Measurements from ENCODE around the gene ZNF32. TPM values are rescaled to one million over a fixed set of nuclear protein-coding genes. Genes with fewer than 3 reads are reported as not detected.
A peak's percentile ranks its signal among the peaks of the same experiment; 100 is the strongest.

ZNF32 gene, protein sequence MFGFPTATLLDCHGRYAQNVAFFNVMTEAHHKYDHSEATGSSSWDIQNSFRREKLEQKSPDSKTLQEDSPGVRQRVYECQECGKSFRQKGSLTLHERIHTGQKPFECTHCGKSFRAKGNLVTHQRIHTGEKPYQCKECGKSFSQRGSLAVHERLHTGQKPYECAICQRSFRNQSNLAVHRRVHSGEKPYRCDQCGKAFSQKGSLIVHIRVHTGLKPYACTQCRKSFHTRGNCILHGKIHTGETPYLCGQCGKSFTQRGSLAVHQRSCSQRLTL
- 46.2 TPM for total RNA-seq

DNA sequence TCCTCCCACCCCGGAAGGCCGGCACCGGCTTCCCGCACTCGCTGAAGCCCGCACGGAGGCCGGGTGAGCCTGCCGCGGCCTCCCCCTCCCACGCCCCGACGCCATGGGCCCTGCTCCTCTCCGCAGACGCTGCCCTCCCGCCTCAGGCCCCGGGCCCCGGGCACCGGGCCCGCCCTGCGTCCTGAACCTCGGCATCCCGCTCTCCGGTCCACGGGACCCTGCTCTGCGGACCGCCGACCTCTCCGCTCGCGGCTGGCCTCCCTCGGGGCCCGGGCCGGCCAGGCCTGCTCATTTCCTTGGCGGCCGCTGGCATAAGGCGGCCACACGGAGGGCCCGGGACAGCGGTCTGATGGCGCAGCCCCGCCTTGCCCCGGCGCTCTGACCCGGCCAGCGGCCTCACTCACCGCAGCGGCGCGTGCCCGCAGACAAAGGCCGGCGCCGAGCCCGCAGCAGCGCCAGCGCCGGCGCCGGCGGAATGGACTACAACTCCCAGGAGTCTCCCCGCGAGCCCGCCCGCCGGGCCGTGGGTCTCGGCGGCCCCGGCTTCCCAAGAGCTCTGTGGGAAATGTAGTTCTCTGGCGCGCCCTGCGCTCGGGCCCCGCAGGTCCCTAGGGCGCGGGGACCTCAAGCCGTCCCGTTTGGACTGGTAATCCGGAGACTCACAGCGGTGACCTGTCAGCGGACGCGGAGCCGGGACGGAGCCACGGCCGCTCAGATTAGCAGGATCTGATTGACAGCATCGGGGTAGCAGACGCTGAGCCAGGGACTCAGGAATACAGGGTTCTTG, at the start of gene ZNF32:
Gene ZNF32 (minus strand): TSS at position 484 of the 787 bp plus-strand sequence. CDS start 2,748 bp downstream, outside the sequence.
- DNase-seq (ENCODE audit: low spot score), result peak; percentile 84

DNA sequence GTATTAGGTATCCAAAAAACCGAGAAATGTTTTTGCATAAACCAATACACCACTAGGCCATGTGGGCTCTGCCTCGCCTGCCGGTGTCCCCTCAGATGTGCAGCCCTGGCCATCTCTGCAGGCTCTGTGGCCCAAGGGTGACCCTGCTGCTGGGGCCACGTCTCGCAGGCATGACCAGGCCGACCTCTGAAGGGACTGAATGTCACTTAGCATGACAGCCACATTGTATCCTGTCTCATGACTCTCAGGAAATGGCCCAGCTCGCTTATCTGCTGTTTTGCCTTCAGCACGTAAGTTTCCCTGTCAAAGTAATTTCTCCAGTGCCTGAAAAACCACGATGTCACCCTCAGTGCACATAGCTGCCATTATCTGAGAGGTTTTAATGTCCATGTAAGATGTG, 49.5 kb upstream of the ZNF32 start:
- DNase-seq (ENCODE audit: low spot score), result peak; percentile 10

DNA sequence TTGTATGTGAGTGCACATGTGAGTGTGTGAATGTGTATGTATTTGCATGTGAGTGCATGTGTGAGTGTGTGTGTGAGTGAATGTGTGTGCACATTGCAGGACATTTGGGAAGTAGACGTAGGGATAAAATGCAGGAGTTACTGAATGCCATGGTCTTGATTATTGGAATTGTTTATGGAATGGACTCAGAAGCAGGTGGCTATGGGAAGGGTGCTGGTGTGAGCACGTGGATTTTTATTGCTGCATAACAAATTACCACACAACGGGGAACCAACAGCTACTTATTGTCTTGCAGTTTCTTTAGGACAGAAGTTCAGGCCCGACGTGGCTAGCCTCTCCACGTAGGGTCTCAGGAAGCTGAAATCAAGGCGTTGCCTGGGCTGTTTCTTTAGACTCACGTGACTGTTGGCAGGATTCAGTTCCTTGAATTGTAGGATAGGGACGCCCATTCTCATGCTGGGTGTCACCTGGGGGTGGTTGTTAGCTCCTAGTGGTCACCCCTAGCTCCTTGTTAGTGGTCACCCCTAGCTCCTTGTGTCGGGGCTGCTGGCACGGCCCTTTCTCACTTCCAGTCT, 48.3 kb upstream of the ZNF32 start:
- DNase-seq (ENCODE audit: low spot score), result no peak

DNA sequence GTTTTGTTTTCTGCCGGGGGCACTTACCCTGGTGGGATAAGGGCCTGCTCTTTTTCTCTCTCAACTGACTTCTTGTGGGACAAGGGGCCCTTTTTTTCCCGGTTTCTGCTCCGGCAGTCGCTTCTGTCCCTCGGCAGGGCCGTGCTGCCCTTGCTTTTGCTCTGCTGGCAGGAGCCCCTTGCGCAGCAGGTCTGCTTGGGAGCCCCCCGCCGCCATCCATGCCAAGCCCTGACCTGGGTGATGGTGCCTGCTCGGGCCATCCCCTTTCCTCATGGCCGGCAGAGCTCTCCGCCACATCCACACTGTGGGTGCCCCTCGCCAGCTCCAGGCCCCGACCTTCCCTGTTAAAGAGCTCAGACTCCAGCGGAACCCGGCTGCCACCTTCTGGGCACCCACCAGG, 47.0 kb upstream of the ZNF32 start:
- no peak for DNase-seq (ENCODE audit: low spot score)

DNA sequence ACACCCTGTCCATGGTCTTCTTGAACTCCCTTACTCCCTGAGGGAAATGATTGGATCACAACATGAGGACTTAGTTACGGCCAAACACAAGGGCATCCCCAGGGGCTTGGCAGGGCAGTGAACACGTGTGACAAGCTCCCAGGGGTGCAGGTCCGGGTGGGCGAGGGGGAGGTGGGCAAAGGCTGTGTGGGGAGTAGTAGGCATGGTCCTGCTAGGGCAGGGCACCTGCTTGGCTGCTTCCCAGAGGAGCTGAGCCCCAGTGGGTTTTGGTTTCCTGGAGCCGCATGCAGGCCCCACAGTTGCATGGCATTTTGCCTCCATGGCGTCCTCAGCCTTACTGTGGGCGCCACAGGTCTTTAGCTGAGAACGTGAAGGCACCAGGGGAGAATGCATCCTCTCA, 46.6 kb upstream of the ZNF32 start:
- no peak for DNase-seq (ENCODE audit: low spot score)

DNA sequence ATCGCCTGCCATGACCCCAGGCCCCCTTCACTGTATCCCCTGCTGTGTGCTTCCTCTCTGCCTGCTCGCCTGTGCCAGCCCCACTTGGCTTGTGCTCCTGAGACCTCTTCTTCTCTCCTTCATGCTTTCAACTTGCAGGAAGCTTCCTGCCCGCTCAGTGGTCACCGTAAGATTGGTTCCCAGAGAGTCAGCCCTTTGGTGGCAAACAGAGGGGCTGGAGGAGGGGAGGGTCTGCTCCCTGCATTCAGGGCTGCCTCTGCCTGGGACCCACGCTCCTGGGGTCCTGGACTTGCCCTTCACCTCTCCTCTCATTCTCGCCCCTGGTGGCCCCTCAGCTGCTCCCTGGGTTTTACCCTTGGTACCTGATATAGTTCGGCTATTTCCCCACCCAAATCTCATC, 45.8 kb upstream of the ZNF32 start:
- no peak for DNase-seq (ENCODE audit: low spot score)

DNA sequence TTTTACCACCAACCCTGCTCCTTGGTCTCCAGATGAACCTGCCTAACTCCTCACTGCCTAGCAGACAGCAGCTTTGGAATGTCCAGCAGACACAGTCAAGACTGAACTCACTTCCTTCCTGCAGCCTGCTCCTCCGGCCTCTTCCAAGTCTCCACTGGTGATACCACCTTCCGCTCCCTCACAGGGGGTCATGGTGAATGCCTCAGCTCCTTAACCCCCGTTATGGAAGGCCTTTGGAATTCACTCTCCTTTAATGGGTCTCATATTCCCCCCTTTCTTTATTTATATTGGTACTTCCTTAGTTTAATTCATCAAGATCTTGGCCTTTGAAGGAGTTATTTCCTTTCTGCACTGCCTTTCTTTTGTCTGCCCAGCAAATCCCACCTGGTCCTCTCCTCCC, 44.9 kb upstream of the ZNF32 start:
- DNase-seq (ENCODE audit: low spot score), result no peak

DNA sequence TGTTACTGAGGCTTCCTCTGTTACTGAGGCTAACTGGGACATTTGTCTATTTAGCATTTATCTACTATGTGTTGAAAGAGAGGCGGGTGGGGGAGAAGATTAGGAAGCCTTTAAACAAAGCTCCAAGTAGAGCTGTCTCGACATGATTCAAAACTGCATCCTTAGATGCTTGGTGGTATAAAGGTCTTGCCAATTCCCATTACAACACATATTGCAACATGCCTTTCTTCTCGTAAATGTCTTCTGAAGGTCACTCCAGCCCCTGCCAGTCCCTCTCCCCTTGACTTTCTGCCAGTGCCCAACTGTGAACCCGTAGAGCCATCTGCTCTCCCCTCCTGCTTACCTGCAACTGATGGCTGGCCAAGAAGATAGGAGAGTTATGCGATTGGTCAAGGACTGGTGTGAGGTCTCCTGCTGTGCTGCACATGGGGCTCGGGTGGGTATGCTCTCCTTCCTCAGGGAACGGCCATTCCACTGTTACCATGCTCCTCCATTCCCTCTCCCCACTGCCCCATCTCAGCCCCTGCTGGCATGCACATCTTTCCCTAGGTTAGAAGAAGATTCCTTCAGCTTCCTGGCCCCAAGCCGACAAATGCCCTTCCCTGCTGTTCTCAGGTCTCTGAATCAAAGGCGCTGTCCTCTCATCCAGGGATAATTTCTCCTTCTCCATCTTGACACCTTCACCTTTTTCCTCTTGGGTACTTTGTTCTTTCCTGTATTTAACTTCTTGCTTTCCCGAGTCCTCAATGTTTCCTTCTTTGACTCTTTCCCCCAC, 43.6 kb upstream of the ZNF32 start:
- DNase-seq (ENCODE audit: low spot score), result no peak

DNA sequence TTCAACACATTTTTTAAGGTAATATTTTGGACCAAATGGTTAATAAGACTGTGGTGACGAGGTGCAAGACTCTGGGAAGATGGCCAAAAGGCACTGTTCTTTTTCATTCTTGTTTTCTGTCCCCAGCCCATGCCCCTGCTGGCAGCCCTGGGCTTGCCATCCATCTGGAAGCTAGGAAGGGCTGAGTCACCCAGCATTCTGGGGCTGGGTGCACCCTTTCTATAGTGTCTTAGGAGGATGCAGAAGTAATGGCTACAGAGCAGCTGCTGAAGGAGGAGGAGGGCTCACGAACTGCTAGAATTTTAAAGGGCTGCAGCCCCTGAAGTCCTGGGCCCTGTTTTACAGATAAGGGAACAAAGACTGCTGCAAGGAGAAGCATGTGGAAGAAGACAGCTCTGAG, 42.8 kb upstream of the ZNF32 start:
- DNase-seq (ENCODE audit: low spot score), result no peak

DNA sequence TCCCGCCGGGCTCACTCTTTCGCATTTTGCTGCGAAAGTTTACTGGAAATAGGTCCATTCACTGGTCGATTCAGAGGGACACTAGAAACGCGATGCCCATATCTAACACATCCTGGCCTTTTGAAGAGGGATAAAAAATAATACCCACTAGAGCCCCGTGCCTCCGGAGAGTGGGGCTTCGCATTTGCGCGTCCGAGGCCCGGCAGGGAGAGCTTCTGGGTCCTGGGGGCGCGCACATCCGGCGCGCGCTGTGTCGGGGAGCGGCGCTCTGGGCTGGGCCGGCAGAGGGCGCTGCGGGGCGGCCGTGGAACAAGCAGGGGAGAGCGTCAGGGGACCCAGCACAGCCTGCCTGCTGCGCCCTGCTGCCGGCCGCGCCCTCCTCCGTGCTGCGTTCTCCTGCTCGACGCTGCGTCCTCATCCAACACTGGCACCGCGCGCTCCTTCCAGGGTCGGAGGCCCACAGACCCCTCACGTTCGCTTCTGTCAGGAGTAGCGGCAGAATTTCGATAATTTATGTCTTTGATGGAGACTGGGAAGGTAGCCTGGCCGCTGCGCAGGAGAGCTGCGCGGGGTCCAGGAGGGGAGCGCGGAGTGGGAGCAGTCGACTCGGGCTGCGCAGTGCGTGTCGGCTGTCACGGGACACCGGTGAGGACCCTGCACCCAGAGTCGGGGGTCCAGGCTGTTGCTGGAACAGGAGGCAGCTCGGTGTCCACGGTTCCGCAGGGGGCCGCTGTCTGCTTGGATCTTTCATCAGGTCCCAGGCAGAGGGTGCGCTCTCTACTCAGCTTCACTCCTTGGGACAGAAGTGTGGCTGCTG, 41.5 kb upstream of the ZNF32 start:
- DNase-seq (ENCODE audit: low spot score), result peak; percentile 89

DNA sequence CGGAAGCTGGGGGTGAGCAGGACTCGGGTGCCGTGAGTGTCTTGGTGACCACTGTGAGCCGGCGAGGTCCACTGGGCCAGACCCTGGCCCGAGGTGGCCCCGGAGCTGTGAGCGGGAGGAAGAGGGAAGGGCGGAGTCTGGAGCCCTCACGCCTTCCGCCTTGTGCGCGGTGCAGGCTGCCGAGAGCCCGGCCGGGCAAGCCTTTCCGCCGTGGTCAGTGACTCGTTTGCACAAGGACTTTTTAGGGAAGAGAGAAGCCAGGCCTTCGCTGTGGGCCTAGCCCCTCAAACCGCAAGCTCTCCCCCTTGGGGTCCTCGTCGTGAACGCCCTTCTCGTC, 40.9 kb upstream of the ZNF32 start:
- peak; percentile 66 for DNase-seq (ENCODE audit: low spot score)

DNA sequence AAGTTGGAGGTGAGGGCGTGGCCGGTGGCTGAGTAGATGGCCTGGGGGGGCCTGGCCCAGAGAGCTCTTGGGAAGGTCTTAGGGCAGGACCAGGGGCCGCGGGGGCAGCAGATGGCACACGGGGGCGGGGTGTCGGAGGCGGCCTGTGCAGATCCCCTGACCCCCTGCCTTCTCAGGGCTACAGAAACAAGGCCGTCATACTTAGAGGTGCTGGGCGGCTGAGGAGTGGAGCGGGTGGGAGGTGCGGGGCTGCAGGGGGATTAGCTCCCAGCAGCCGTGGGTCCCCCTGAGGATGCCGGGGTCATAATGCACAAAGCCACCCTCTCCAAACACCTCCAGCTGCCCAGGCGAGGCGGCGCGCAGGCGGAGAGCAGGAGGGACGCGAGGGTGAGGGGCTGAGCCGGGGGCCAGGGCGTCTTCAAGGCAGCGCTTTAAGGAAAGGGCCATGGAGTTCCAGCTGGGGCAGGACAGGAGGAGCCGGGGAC, 40.4 kb upstream of the ZNF32 start:
- DNase-seq (ENCODE audit: low spot score), result no peak

DNA sequence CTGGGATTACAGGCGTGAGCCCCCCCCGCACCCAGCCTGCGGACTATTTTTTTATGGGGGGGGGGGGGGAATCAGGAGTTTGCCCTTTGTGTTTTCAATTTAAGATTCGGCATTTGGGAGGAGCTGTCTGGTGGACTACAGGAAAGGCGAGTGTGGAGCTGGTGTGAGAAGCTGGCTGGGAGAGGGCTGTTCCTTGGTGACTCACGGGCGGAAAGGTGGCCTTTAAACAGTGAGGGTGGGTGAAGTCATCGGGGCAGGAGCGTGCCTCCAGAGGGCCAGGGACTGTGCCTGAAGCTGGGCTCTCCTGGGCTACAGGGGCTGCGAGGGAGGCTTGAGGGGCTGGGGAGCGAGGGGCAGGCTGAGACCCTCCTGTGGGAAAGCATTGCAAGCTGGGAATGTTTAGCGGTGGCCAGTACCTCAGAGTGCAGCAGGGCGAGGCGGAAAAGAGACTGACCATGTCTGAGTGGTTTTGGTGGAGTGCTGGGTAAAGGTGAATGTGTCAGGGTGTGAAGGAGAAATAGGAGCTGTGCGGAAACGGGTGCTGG, 39.7 kb upstream of the ZNF32 start:
- no peak for DNase-seq (ENCODE audit: low spot score)

DNA sequence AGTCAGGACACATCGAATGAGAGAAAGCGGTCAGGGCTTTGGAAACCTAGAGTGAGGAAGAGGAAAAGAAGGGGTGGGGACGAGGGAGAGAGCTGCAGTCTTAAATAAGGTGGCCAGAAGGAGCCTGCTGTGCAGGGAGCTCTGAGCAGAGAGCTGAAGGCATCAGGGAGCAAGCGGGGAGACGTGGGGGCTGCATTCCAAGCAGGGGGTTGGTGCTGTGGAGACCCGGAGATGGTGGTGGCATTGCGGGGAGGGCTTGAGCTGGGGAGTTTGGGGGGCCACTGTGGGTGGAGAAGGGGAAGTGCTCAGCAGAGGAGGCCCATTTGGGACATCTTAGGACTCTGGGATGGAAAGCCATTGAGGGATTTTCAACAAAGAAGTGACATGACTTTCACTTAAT, 38.7 kb upstream of the ZNF32 start:
- no peak for DNase-seq (ENCODE audit: low spot score)

DNA sequence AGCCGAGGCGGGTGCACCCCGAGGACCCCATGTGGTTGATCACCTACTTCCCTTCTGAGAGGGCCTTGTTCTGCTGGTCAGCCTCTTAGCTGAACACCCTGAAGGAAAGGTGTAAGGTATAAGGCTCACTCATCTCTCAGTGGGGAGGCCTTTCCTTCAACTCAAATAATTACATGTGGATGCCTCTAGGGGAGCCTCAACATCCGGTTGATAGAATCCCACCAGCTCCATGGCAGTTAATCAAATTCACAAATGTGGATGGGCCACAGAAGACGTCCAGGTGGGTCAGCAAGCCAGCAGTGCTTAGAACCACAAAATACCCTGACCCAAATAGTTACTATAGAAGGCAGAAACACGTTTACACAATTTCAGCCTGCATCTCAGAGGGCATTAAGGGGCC, 37.7 kb upstream of the ZNF32 start:
- no peak for DNase-seq (ENCODE audit: low spot score)

DNA sequence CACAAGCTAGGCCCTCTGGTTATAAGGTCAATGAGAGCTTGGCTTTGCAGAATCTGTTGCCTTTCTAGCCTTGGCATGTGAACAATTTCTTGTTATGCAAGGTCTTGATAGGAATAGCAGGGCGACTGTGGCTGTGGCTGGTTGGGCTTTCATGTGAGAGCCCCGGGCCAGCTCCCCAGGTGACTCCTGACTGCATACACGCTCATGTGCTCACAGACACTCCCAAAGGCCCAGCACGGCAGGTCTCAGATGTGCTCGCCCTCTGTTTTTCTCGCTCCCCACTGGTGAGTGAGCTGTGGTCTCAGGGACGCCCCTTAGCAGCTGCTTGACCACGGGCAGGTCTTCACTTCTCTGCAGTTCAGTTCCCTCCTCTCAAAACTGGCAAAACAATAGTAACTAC, 37.1 kb upstream of the ZNF32 start:
- no peak for DNase-seq (ENCODE audit: low spot score)

DNA sequence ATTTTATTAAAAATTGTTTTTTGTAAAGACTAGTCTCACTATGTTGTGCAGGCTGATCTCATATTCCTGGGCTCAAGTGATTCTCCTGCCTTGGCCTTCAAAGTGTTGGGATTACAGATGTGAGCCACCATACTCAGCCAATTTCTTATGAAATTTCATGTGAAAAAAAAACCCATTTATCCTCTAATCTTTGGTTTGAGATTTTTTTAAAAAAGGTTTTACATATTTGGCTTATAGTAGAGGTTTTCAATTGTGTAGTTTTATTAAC, 35.5 kb upstream of the ZNF32 start:
- DNase-seq (ENCODE audit: low spot score), result no peak

DNA sequence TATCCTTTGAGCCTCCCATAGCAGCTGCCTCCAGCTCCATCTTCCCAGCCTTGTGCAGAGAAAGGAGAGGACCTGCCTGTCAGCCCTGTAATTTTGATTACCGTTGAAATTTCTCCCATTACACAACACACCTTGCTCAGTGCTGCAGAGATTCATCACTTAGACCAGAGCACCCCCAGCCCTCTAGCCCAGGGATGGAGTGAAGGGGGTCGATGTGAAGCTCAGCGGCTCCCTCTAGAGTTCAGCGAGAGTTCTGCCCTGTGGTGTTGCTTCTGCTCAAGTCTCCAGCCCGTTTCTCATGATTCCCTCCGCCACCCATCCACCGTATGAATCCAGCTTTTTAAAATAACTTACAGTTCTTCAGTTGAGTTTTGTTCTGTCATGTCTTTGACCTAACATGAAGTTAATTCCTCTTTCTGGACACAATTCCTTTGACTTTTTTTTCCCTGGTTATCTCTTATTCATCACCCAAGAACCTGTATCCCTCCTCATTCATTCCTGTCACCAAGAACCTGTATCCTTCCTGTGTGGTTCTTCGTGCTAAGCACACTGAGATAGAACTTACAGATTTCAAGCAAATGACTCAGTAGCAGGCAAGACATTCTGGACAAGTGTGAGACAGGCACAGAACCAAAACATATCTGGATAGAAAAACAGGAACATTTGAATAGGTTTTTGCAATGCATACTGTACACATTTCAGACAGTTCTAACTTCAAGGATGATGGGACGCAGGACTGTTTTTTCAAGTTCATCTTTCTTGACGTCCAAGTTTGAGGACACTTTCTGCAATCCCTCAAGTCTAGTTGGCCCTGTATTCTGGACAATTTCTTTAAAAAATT, 35.0 kb upstream of the ZNF32 start:
- DNase-seq (ENCODE audit: low spot score), result no peak

DNA sequence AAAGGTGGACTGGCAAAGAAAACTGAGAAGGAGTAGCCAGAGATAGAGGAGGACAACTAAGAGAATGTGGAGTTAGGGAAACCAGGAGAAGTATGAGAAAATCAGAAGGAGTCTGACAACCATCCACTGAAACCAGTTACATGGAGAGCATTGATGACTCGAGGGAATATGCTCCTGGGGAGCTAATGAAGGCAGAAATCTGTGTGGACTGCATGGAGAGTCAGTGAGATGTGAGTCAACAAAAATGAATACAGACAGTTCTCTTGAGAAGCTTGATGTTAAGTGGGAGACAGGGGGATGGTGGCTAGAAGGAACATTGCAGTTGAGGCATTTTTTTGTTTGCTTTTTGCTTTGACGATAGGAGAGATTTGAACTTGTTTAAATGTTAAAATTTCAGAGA, 34.3 kb upstream of the ZNF32 start:
- DNase-seq (ENCODE audit: low spot score), result no peak

DNA sequence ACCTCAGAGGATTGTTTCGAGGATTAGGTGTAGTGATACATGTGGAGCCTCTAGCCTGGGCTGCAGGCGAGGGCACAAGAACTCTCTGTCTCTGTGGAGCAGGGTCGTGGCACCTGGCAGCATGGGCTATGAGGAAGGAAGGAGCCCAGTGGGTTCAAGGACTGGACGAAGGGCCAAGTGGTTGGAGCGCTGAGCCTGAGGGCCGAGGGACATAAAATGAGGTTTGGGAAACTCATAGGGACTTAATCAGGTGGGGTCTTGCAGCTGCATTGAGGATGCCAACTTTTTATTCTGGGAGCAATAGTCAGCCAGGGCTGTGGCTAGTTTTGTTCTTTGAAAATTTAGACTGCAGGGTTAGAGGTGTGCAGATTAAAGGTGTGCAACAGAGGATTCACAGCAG, 33.0 kb upstream of the ZNF32 start:
- DNase-seq (ENCODE audit: low spot score), result no peak

DNA sequence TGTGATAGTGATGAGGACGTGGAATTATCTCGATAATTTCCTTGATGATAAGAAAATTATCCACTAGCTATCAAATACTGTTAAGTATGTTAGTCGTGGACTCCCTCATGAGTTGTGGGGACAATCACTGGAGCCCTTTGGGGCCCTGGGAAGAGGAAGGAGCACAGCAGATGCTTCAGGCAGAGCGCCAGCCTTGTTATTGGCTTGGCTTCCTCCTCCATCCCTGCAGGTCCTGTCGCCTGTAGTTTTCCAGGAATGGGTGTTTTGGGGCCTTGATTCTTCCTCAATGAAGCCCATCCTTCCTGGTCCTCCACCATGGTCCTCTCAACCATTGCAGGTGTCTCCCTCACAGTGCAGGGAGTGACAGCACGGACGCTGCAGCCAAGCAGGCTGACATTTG, 32.5 kb upstream of the ZNF32 start:
- DNase-seq (ENCODE audit: low spot score), result no peak

All from mucosa of gallbladder (tissue), 1 donor.